ENCODE measurements around the gene COQ4. TPM values are rescaled to one million over a fixed set of nuclear protein-coding genes. Genes with fewer than 3 reads are reported as not detected.

The COQ4 gene
- total RNA-seq, 4 donors from 2014 or later = 90.8 to 117 (median 109) TPM

DNA sequence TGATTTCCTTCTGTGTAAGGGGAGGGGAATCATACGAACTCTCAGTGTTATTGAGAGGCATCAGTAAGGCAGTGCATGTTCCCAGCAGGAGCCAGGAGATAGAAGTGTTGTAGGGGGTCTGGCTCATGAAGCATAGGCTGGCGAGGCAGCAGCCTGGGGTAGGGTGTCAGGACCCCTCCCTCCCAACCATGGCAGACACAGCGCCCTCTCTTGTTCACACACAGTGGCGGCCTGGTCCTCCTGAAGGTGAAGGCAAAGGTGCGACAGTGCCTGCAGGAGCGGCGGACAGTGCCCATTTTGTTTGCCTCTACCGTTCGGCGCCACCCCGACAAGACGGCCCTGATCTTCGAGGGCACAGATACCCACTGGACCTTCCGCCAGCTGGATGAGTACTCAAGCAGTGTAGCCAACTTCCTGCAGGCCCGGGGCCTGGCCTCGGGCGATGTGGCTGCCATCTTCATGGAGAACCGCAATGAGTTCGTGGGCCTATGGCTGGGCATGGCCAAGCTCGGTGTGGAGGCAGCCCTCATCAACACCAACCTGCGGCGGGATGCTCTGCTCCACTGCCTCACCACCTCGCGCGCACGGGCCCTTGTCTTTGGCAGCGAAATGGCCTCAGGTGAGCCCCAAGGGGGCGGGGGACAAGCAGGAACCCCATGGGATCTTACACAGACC is 22.4 kb downstream of the COQ4 start:
- intact Hi-C loops (cut with DNase I; ENCODE audit: low total_unique reads) (loop anchor here (5.0 kb wide), 1 partner anchor 58 kb away; no protein-coding TSS in a partner anchor), in situ Hi-C loops (cut with MboI; ENCODE audit: low pct_ligation_motif_present in 1 of 4, low pct_unique_long_range_greater_than_20kb in 1 of 4, low sequenced_read_pairs in 3 of 4) (no loop called here)
- no peak for DNase-seq
- no peak overlapping the region for H3K4me3 ChIP-seq
- H3K27me3 ChIP-seq = no peaks in the 10 kb centered on the region
- 81 to 91% methylated on average over 4 to 28 of the region's 28 CpGs for WGBS, 2 donors (ENCODE audit: low coverage in 1 of 2)
- peaks cover 0 to 20% (median 6%) of the 10 kb centered on the region in 4 donors for H3K36me3 ChIP-seq
- H3K9me3 ChIP-seq = no peaks in the 10 kb centered on the region
- no peak overlapping the region for H3K27ac ChIP-seq
- no peak for TF ChIP-seq EP300 (IDR thresholded peaks at IDR 0.05; ENCODE audit: low read depth)
- TF ChIP-seq, protein P1, sequence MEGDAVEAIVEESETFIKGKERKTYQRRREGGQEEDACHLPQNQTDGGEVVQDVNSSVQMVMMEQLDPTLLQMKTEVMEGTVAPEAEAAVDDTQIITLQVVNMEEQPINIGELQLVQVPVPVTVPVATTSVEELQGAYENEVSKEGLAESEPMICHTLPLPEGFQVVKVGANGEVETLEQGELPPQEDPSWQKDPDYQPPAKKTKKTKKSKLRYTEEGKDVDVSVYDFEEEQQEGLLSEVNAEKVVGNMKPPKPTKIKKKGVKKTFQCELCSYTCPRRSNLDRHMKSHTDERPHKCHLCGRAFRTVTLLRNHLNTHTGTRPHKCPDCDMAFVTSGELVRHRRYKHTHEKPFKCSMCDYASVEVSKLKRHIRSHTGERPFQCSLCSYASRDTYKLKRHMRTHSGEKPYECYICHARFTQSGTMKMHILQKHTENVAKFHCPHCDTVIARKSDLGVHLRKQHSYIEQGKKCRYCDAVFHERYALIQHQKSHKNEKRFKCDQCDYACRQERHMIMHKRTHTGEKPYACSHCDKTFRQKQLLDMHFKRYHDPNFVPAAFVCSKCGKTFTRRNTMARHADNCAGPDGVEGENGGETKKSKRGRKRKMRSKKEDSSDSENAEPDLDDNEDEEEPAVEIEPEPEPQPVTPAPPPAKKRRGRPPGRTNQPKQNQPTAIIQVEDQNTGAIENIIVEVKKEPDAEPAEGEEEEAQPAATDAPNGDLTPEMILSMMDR (IDR thresholded peaks at IDR 0.05) = no peak
- H3K4me1 ChIP-seq = peaks cover 4 to 13% (median 11%) of the 10 kb centered on the region in 4 donors

DNA sequence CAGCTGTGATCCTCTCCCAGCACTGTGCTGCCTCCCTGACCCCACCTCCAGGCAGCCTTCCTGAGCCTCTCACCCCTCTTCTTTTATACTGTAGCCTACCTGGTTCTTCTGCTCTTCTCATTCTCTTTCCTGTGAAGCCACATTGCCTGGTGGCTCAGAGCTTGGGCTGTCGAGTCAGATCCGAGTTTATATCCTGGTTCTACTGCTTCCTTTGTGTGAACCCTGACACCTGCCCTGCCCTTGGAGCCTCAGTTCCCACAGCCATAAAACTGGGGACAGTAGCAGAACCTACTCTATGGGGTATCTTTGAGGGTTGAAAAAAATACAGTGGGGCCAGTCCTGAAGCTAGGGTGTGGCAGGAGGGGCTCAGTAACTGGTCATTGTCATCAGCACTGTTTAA is 26.5 kb downstream of the COQ4 start:
- H3K9me3 ChIP-seq = no peaks in the 10 kb centered on the region
- H3K27me3 ChIP-seq = no peaks in the 10 kb centered on the region
- no peaks in the 10 kb centered on the region for H3K4me1 ChIP-seq
- no peak overlapping the region for H3K27ac ChIP-seq
- DNase-seq = no peak
- peaks cover 0 to 20% (median 6%) of the 10 kb centered on the region in 4 donors for H3K36me3 ChIP-seq
- TF ChIP-seq, protein P1 (IDR thresholded peaks at IDR 0.05) = no peak
- no peak for TF ChIP-seq EP300 (IDR thresholded peaks at IDR 0.05; ENCODE audit: low read depth)
- TF ChIP-seq POLR2AphosphoS5 (IDR thresholded peaks at IDR 0.05) = no peak
- no peak for TF ChIP-seq POLR2A (IDR thresholded peaks at IDR 0.05)
- 61 to 71% methylated on average over 2 of the region's 2 CpGs for WGBS, 2 donors (ENCODE audit: low coverage in 1 of 2)
- intact Hi-C loops (cut with DNase I; ENCODE audit: low total_unique reads) (no loop called here), in situ Hi-C loops (cut with MboI; ENCODE audit: low pct_ligation_motif_present in 1 of 4, low pct_unique_long_range_greater_than_20kb in 1 of 4, low sequenced_read_pairs in 3 of 4) (no loop called here)
- H3K4me3 ChIP-seq = no peak overlapping the region

DNA sequence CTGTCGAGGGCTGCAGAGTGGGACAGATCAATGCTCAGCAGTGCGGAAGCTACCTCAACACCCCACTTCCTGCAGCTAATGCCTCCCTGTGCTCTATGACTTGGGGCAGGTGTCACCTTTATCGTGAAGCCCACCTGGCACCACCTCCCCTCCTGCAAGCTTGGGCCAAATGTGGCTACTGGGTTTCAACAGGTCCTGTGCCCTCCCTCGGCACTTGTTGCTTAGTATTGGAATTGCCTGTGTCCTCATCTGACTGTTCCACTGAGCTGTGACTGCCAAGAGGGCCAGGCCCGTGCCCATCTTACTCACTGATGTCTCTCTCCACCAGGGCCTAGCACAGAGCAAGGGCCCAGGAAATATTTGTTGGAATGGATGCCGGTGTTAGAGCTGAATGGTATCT is 27.1 kb downstream of the COQ4 start:
- no peaks in the 10 kb centered on the region for H3K4me1 ChIP-seq
- in situ Hi-C loops (cut with MboI; ENCODE audit: low pct_ligation_motif_present in 1 of 4, low pct_unique_long_range_greater_than_20kb in 1 of 4, low sequenced_read_pairs in 3 of 4) = no loop called here
- H3K27me3 ChIP-seq = no peaks in the 10 kb centered on the region
- WGBS, 2 donors (ENCODE audit: low coverage in 1 of 2) = 100% methylated on average over 6 of the region's 6 CpGs; no CpG with 5 or more reads in 1 of the 2 donors
- no peak for TF ChIP-seq POLR2A (IDR thresholded peaks at IDR 0.05)
- TF ChIP-seq POLR2AphosphoS5 (IDR thresholded peaks at IDR 0.05) = no peak
- TF ChIP-seq EP300 (IDR thresholded peaks at IDR 0.05; ENCODE audit: low read depth) = no peak
- TF ChIP-seq, protein P1 (IDR thresholded peaks at IDR 0.05) = no peak
- DNase-seq = no peak
- H3K36me3 ChIP-seq = peaks cover 0 to 20% (median 6%) of the 10 kb centered on the region in 4 donors
- no peak overlapping the region for H3K27ac ChIP-seq
- no peaks in the 10 kb centered on the region for H3K9me3 ChIP-seq
- no peak overlapping the region for H3K4me3 ChIP-seq
- intact Hi-C loops (cut with DNase I; ENCODE audit: low total_unique reads) = no loop called here

- peaks cover 0 to 12% (median 0%) of the 10 kb centered on the region in 4 donors for H3K36me3 ChIP-seq
Observed at GRCh38 chr9:128355451-128355850, 32.8 kb downstream of the COQ4 start.

More at GRCh38 chr9:128355451-128355850, 32.8 kb downstream of the COQ4 start:
- DNase-seq = no peak
- TF ChIP-seq POLR2A (IDR thresholded peaks at IDR 0.05) (no peak), POLR2AphosphoS5 (IDR thresholded peaks at IDR 0.05) (no peak), EP300 (IDR thresholded peaks at IDR 0.05; ENCODE audit: low read depth) (no peak)
- TF ChIP-seq, protein P1 (IDR thresholded peaks at IDR 0.05) = no peak
- 90% methylated on average over 19 of the region's 19 CpGs; no CpG with 5 or more reads in 1 of the 2 donors for WGBS, 2 donors (ENCODE audit: low coverage in 1 of 2)
- Histone ChIP-seq H3K4me1 (no peaks in the 10 kb centered on the region), H3K27ac (no peak overlapping the region), H3K9me3 (no peaks in the 10 kb centered on the region), H3K27me3 (no peaks in the 10 kb centered on the region), H3K4me3 (no peak overlapping the region)
- in situ Hi-C loops (cut with MboI; ENCODE audit: low pct_ligation_motif_present in 1 of 4, low pct_unique_long_range_greater_than_20kb in 1 of 4, low sequenced_read_pairs in 3 of 4) (no loop called here), intact Hi-C loops (cut with DNase I; ENCODE audit: low total_unique reads) (no loop called here)
